Type B pancreatic cell (in vitro differentiated cells): Measurements from ENCODE around the gene SHMT2. TPM values are rescaled to one million over a fixed set of nuclear protein-coding genes. Genes with fewer than 3 reads are reported as not detected.

Experiments
- DNase-seq: peaks from one replicate; pipeline ENCODE4 v3.0.0; 2021; ENCODE audit warnings: mixed read lengths; ENCODE audit not compliant: unreplicated experiment; ENCODE audit errors: extremely low spot score
- H3K27ac Mint-ChIP-seq: 2 replicates; pipeline ENCODE4 v1.8.0; 2021; ENCODE audit warnings: mild to moderate bottlenecking, mixed read lengths
- H3K27me3 Mint-ChIP-seq: 2 replicates; pipeline ENCODE4 v1.8.0; 2021; ENCODE audit warnings: mixed read lengths
- H3K36me3 Mint-ChIP-seq: 2 replicates; pipeline ENCODE4 v1.8.0; 2021; ENCODE audit warnings: mixed read lengths
- H3K4me1 Mint-ChIP-seq: one replicate; pipeline ENCODE4 v1.8.0; 2021; ENCODE audit warnings: mixed read lengths; ENCODE audit not compliant: unreplicated experiment
- H3K4me3 Mint-ChIP-seq: 2 replicates; pipeline ENCODE4 v1.8.0; 2021; ENCODE audit warnings: mild to moderate bottlenecking, mixed read lengths
- H3K9me3 Mint-ChIP-seq: 2 replicates; pipeline ENCODE4 v1.8.0; 2021; ENCODE audit warnings: mixed read lengths
- CTCF ChIP-seq: fragments of 200-600 bp; sonication (generic); conservative IDR thresholded peaks from 2 replicates; pipeline ENCODE4 v1.5.0; 2021; ENCODE audit warnings: antibody characterized with exemption, mild to moderate bottlenecking
- total RNA-seq: library from RNA; stranded (reverse); gene quantifications from 2 replicates; pipeline ENCODE4 v1.2.1, GENCODE V29; 2021; ENCODE audit warnings: low replicate concordance

The SHMT2 gene
- total RNA-seq, 1 donor from 2014 or later: 131 TPM

- H3K9me3 Mint-ChIP-seq: no peaks in the 10 kb centered on the region
- H3K36me3 Mint-ChIP-seq: peaks cover 15% of the 10 kb centered on the region
- TF ChIP-seq CTCF: no peak
- no peak for DNase-seq
- H3K27ac Mint-ChIP-seq: no peak overlapping the region
- no peaks in the 10 kb centered on the region for H3K27me3 Mint-ChIP-seq
- H3K4me3 Mint-ChIP-seq: no peak overlapping the region
- H3K4me1 Mint-ChIP-seq: peaks cover 16% of the 10 kb centered on the region
Observed at GRCh38 chr12:57183939-57184725, 45.4 kb upstream of the SHMT2 start.

DNA sequence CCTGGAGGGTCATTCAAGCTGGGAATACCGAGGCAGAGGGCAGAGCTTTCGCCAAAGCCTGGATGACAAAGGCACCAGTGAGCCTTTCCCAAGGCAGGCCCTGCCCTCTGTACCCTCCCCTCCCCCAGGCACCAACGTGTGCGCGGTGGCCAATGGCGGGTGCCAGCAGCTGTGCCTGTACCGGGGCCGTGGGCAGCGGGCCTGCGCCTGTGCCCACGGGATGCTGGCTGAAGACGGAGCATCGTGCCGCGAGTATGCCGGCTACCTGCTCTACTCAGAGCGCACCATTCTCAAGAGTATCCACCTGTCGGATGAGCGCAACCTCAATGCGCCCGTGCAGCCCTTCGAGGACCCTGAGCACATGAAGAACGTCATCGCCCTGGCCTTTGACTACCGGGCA lies 44.1 kb upstream of the SHMT2 start:
- Mint-ChIP-seq H3K27ac (no peak overlapping the region), H3K9me3 (no peaks in the 10 kb centered on the region), H3K4me1 (peaks cover 16% of the 10 kb centered on the region), H3K4me3 (no peak overlapping the region), H3K27me3 (no peaks in the 10 kb centered on the region), H3K36me3 (peaks cover 15% of the 10 kb centered on the region)
- no peak for TF ChIP-seq CTCF
- no peak for DNase-seq

GRCh38 chr12:57185906-57186508 lies 43.5 kb upstream of the SHMT2 start:
- Mint-ChIP-seq H3K4me1 (peaks cover 16% of the 10 kb centered on the region), H3K4me3 (no peak overlapping the region), H3K27ac (no peak overlapping the region), H3K9me3 (no peaks in the 10 kb centered on the region), H3K36me3 (peaks cover 15% of the 10 kb centered on the region), H3K27me3 (no peaks in the 10 kb centered on the region)
- TF ChIP-seq CTCF: no peak
- no peak for DNase-seq

- TF ChIP-seq CTCF: no peak
- Mint-ChIP-seq H3K27me3 (no peaks in the 10 kb centered on the region), H3K27ac (no peak overlapping the region), H3K36me3 (peaks cover 17% of the 10 kb centered on the region), H3K4me3 (no peak overlapping the region), H3K4me1 (peaks cover 7% of the 10 kb centered on the region), H3K9me3 (no peaks in the 10 kb centered on the region)
- DNase-seq: no peak
Observed at GRCh38 chr12:57187222-57188089, 42.1 kb upstream of the SHMT2 start.

GRCh38 chr12:57188090-57188425 lies 41.5 kb upstream of the SHMT2 start:
- no peak for TF ChIP-seq CTCF
- Mint-ChIP-seq H3K4me1 (peaks cover 2% of the 10 kb centered on the region), H3K4me3 (no peak overlapping the region), H3K27me3 (no peaks in the 10 kb centered on the region), H3K9me3 (no peaks in the 10 kb centered on the region), H3K36me3 (peaks cover 13% of the 10 kb centered on the region), H3K27ac (no peak overlapping the region)
- no peak for DNase-seq
